Activated CD4-positive, CD25-positive, alpha-beta regulatory T cell (primary cell): ENCODE data around the gene TK1.
A peak's percentile ranks its signal among the peaks of the same experiment; 100 is the strongest.

Experiments used
- DNase-seq, 4 experiments: peaks; one replicate each; lab custom pipeline; 2025; lab: John Stamatoyannopoulos, UW

TK1 gene

GRCh38 chr17:78219396-78220150 lies 32.7 kb upstream of the TK1 start:
- DNase-seq: no peak

- DNase-seq: no peak
These were observed 27.8 kb upstream of the TK1 start for GRCh38 chr17:78214706-78215061.

DNA sequence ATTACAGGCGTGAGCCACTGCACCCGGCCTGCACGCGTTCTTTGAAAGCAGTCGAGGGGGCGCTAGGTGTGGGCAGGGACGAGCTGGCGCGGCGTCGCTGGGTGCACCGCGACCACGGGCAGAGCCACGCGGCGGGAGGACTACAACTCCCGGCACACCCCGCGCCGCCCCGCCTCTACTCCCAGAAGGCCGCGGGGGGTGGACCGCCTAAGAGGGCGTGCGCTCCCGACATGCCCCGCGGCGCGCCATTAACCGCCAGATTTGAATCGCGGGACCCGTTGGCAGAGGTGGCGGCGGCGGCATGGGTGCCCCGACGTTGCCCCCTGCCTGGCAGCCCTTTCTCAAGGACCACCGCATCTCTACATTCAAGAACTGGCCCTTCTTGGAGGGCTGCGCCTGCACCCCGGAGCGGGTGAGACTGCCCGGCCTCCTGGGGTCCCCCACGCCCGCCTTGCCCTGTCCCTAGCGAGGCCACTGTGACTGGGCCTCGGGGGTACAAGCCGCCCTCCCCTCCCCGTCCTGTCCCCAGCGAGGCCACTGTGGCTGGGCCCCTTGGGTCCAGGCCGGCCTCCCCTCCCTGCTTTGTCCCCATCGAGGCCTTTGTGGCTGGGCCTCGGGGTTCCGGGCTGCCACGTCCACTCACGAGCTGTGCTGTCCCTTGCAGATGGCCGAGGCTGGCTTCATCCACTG lies 27.3 kb upstream of the TK1 start, which contains the start of gene BIRC5:
TSS of gene BIRC5 (plus strand) at position 238 of the 690 bp plus-strand sequence. CDS start at position 302, 64 bp downstream.
- peak; percentile 79 to 89 (median 87) for DNase-seq

- DNase-seq: no peak
These were observed 24.2 kb upstream of the TK1 start for GRCh38 chr17:78211032-78211431.

- no peak for DNase-seq
These were observed 23.3 kb upstream of the TK1 start for GRCh38 chr17:78210111-78210510.

DNA sequence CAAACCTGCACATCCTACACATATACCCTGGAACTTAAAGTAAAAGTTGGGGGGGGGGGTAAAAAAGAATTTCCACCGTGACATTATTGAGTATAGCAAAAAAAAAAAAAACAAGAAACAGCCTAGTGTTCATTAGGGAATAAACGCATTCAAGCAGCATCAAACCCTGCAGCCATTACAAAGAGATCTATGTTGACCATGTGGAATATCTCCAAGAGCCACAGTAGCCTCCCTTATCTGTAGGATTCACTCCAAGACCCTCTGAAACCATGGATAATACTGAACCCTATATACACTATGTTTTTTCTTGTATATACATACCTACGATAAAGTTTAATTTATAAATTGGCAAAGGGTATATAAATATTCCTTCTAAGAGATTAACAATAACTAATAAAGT lies 21.6 kb upstream of the TK1 start:
- no peak for DNase-seq

DNA sequence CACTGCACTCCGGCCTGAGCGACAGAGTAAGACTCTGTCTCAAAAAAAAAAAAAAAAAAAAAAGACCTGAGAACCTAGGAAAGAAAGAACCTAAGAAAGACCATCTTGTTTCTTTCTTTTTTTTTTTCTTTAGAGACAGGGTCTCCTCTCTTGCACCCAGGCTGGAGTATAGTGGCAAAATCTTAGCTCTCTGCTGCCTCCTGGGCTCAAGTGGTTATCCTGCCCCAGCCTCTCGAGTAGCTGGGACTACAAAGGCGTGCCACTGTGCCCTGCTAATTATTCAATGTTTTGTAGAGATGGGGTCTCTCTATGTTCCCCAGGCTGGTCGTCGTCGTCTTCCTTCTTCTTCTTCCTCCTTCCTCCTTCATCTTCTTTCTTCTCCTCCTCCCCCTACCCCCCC lies 19.4 kb upstream of the TK1 start:
- DNase-seq: no peak

DNA sequence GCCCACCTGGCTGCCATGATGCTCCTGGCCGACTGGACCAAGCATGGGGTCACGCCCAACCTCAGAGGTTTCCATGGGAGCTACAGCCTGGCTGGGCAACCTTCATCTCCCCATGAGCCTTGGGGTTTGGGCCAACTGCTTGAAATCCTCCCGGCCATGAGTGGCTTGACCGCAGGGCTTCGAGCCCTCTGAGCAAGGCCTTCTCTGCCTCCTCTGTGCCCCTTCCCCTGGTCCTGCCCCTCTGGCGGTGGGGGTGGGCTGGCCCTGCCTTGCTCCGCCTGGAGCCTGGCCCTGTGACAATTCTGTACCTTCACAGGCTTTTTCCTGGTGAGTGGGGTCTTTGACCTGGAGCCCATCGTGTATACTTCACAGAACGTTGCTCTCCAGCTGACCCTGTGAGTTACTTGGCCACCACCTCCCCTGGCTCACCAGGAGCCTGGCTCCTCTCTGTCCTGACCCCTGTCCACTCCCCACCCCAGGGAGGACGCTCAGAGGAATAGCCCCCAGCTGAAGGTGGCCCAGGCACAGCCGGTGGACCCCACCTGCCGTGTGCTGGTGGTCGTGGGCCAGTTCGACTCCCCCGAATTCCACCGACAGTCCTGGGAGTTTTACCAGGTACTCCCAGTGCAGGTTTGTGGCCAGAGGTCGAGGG lies 18.4 kb upstream of the TK1 start:
- DNase-seq: no peak

- no peak for DNase-seq
These were observed 17.7 kb upstream of the TK1 start for GRCh38 chr17:78204387-78205123.

- DNase-seq: no peak
These were observed 15.8 kb upstream of the TK1 start for GRCh38 chr17:78202666-78203065.

DNA sequence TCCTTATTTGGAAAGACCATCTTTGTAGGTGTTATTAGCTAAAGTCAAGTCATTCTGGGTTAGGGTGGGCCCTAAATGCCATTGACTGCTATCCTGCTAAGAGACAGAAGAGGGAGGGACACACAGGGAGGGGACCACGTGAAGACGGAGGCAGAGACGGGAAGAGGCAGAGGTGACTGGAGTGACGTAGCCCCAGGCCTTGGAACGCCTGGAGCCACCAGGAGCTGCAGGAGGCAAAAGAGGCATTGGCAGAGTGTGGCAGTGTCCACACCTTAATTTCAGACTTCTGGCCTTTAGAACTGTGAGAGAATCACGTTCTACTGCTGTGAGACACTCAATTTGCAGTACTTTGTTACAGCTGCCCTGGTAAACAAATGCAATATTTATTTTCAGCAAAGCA lies 13.6 kb upstream of the TK1 start:
- no peak for DNase-seq

GRCh38 chr17:78197147-78197832 lies 10.4 kb upstream of the TK1 start:
- DNase-seq: no peak

GRCh38 chr17:78196716-78197115 lies 9.9 kb upstream of the TK1 start:
- no peak for DNase-seq

DNA sequence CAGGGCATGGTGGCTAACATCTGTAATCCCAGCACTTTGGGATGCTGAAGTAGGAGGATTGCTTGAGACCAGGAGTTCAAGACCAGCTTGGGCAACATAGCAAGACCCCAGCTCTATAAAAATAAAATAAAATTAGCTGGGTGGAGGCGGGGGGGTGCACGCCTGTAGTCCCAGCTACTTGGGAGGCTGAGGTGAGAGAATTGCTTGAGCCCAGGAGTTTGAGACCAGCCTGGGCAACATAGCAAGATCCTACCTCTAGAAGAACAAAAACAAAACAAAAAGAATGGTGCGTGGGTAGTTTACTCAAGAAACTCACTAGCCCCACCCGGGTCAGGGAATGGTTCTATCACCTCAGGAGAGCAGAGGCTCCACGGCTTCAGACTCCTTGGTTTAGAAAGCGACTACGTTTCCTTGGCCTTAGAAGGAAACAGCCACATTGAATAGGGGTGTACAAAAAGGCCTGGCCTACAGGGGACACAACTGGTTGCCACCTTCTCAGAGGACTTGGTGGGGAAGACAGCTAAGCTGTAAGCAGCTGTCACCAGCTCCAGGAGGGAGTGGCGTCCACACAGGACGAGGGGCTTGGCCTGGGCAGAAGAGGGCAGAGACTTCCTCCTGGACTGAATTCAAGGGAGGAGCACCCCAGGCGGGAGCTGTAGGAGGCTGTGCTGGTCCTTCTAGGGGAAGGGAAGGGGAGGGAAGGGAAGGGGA lies 716 bp downstream of the TK1 start:
- DNase-seq: no peak

- no peak for DNase-seq
These were observed 2.0 kb downstream of the TK1 start for GRCh38 chr17:78184868-78185267.

DNA sequence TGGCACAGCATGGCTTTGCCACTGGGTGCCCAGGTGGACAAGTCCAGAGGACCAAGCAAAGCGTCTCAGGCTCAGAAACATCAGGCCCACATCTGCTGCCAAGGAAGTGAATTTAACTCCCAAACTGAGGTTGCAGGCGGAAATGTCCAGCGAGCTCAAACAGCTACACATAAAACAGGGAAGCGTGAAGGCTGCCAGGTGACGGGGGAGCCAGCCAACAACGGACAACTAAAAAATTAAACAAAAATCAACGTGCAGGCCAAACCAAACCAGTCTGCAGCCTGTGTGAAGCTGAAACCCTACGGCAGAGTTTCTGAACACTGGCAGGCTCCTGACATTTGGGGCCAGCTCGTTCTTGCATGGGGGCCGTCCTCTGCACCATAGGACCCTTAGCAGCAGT lies 2.5 kb downstream of the TK1 start:
- DNase-seq: no peak

DNA sequence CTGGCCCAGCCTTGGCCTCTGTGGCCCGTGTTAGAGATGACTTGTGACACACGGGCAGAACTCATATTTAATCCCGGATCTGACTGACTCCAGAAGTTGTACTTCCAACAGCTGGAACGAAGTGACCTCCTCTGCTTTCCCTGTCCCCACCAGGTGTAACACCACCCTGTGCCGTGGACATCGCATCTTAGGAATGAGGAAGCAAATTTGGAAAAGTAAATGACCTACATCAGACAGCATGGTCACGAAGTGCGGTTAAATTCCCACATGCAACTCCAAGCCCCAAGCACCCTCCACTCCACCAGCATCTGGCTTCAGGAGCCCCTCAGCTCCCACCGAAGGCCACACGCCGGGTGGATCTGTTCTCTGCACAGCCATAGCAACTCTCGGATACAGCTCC lies 2.9 kb downstream of the TK1 start:
- DNase-seq: no peak

DNA sequence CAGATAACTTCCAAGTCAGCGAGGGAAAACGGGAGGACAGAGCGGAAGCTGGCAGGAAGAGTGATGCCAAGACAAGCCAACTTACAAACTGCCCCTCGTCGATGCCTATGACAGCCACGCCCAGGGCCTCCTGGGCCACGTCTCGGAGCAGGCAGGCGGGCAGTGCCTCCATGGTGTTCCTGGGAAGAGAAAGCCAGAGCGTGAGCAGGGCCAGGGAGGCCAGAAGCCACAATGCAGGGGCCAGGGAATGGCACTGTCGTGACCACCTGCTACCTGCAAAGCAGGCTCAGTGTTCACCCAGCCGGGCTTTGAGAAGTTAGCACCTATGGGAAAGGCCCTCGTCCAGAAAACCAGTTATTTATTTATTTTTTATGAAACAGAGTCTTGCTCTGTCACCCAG lies 4.3 kb downstream of the TK1 start:
- no peak for DNase-seq

DNA sequence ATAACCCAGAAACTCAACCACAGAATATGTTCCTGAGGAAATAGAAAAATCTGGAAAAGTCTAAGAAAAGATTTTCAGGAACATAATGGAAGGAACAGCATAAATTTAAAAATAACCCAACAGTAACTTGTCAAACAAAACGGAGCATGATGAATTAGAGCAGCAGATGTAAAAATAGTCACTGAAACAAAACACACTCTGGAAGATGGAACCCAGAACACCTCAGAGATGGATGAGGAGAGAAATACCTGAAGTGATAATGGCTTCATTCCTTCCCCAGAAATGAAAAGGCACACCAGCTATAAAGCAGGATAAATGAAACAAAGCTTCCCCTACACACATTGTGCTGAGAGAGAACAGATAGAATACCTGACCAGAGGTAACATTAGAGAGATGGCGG lies 6.3 kb downstream of the TK1 start:
- DNase-seq: no peak

DNA sequence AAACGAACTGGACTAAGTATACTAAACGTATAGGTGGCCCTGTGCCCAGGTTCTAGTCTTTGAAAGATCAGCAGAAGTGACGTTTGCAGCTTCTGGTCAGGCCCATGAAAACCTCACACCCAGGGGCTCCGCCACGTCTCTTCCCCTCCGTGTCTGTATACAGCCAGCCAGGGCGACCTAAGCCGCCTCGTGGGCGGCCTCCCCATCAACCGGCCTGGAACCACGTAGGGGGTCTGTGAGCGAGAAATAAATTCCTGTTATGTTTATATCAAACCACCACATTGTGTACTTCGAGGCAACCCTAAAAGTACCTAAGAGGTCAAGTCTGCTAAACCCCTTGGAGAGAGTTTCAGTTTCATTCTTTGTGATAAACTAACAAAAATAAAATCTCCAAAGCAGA lies 6.8 kb downstream of the TK1 start:
- DNase-seq: no peak

GRCh38 chr17:78179372-78179771 lies 7.5 kb downstream of the TK1 start:
- DNase-seq: no peak
